Activated CD4-positive, alpha-beta T cell treated with anti-CD3 and anti-CD28 coated beads for 36 hours (primary cell): ENCODE measurements around the gene MPRIP. TPM values are rescaled to one million over a fixed set of nuclear protein-coding genes. Genes with fewer than 3 reads are reported as not detected.

Experiments
- ATAC-seq: fragments of 200-7000 bp; cut with Tn5 transposase; one replicate; pipeline ENCODE4 v1.10.0; 2021; ENCODE audit warnings: mild to moderate bottlenecking, moderate library complexity
- CTCF ChIA-PET: fragments of 350-600 bp; sonication (Branson Sonifier 250); formaldehyde crosslinking; loops from one replicate; lab custom pipeline; 2021; ENCODE audit warnings: antibody characterized with exemption; lab: Charles Lee
- POLR2A ChIA-PET: fragments of 350-600 bp; sonication (Branson Sonifier 250); formaldehyde crosslinking; loops from one replicate; lab custom pipeline; 2021; ENCODE audit warnings: antibody characterized with exemption, inconsistent platforms; lab: Charles Lee
- DNase-seq: peaks from one replicate; pipeline ENCODE4 v3.0.0-alpha.2; 2020
- H3K27ac Mint-ChIP-seq: one replicate; pipeline ENCODE4 v1.8.0; 2021; ENCODE audit warnings: mixed read lengths
- H3K27me3 Mint-ChIP-seq: one replicate; pipeline ENCODE4 v1.8.0; 2021; ENCODE audit warnings: mixed read lengths
- H3K36me3 Mint-ChIP-seq: one replicate; pipeline ENCODE4 v1.8.0; 2021; ENCODE audit warnings: low read depth, mixed read lengths
- H3K4me1 Mint-ChIP-seq: one replicate; pipeline ENCODE4 v1.8.0; 2021; ENCODE audit warnings: mixed read lengths
- H3K4me3 Mint-ChIP-seq: one replicate; pipeline ENCODE4 v1.8.0; 2021; ENCODE audit warnings: mild to moderate bottlenecking, moderate library complexity, mixed read lengths
- H3K9me3 Mint-ChIP-seq: one replicate; pipeline ENCODE4 v1.8.0; 2021; ENCODE audit warnings: low read depth, mixed read lengths
- intact Hi-C, 2 experiments: fragments of 100-400 bp; cut with DNase I in 1 of 2; cut with micrococcal nuclease in 1 of 2; formaldehyde crosslinking; loops; one replicate each; pipeline versions ENCODE4 v1.14.2 to v1.15.1; 2022 to 2024; cut with DNase I, micrococcal nuclease
- total RNA-seq, 2 experiments: library from RNA; stranded (reverse); gene quantifications; one replicate each; pipeline ENCODE4 v1.2.3, GENCODE V29; 2021

The MPRIP gene
- total RNA-seq, 2 experiments from 2014 or later: 131 to 179 TPM

DNA sequence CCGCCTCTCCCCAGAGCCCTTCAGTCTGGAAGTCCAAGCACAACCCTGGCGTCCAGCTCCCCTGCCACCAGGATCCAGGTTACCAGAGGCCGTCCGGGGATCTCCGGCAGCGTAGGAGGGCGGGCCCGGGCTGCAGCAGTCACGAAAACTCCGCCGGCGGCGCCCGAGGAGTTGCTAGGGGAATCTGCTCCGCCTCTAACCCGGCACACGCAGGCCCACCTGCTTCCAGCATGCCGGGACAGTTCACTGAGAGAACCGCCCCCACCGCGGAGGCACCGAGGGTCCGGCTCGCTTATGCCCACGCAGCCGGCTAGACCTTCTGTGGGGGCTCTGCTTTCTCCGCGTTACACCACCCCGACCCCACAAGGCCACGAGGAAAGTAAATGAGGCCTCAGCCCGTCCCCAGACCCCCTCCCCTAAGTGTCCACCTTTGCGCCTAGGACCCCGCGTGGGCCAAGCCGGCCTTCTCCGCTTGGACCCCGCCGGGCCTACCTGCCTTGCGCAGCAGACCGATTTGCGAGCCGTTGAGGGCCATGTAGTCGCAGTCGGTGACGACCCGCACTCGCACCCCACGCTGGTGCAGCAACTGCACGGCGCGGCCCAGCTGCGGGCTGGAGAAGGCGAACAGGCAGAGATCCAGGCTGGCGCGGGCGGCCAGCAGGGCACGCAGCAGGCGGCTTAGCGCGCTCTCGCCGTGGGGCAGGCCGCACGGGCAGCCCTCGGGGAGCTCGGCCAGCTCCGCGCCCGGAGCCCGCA lies 163.3 kb downstream of the MPRIP start:
- H3K36me3 Mint-ChIP-seq: peaks cover 36% of the 10 kb centered on the region
- H3K4me3 Mint-ChIP-seq: peak overlapping the region; percentile 90
- H3K27me3 Mint-ChIP-seq: no peaks in the 10 kb centered on the region
- H3K4me1 Mint-ChIP-seq: peaks cover 25% of the 10 kb centered on the region
- H3K9me3 Mint-ChIP-seq: no peaks in the 10 kb centered on the region
- ATAC-seq: peak; percentile 73
- peak; percentile 86 for DNase-seq
- ChIA-PET POLR2A (no interaction called here), CTCF (interaction anchor here (0.7 to 1.5 kb wide), 3 partner anchors 26 to 64 kb away, joined by 3 to 4 read pairs (median 3); no protein-coding TSS in a partner anchor)
- H3K27ac Mint-ChIP-seq: peak overlapping the region; percentile 97
- intact Hi-C loops: loop anchor here (1.0 to 5.0 kb wide), 12 partner anchors 26 to 385 kb away; partner anchors contain the start of genes FLCN (in 2 of the 2), COPS3 (in 1 of the 2), MPRIP (in 1 of the 2) and PEMT (in 1 of the 2)

DNA sequence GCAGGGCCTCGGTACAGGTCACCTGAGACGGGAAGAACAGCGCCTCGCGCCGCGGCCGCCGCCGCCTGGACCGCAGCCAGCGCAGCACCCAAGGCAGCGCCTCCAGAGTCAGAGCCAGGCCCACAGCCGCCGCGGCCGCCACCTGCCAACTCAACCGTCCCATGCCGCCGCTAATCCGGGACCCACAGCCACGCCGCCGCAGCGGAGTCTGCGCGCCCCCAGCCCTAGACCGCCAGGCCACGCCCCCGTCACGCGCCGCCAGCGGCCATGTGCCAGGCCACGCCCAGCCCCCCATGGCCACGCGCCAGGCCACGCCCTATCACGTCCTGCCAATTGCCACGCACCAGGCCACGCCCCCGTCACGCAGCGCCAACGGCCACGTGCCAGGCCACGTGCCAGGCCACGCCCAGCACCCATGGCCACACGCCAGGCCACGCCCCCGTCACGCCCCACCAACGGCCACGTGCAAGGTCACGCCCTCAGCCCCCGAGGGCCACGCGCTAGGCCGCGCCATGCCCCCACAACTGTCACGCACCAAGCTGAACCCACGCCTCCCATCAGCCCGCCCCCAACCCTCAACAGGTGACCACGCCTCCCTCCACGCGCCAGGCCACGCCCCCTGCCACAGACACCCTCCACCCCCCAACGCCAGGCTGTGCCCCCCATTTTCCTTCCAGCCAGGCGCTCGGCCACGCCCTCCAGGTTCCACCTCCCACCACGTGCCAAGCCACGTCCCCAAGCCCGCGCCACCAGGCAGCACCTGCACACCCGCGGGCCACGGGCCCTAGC lies 164.1 kb downstream of the MPRIP start, which contains the start of gene PLD6:
PLD6 (minus strand) TSS at position 210 of the 789 bp plus-strand sequence; CDS start at position 163, 47 bp downstream.
- Mint-ChIP-seq H3K27ac (peak within 1 kb of the TSS; percentile 97), H3K4me1 (peaks cover 25% of the 10 kb centered on the region), H3K9me3 (no peaks in the 10 kb centered on the region), H3K27me3 (no peaks in the 10 kb centered on the region), H3K4me3 (peak within 1 kb of the TSS; percentile 90), H3K36me3 (peaks cover 32% of the 10 kb centered on the region)
- ATAC-seq: peak; percentile 77
- CTCF ChIA-PET: interaction anchor here (0.6 to 1.2 kb wide), 2 partner anchors 34 to 65 kb away, joined by 3 read pairs; no protein-coding TSS in a partner anchor
- POLR2A ChIA-PET: interaction anchor here (0.6 kb wide), 1 partner anchor 31 kb away, joined by 9 read pairs; the partner anchor contains the start of gene FLCN
- intact Hi-C loops: loop anchor here (1.0 to 5.0 kb wide), 9 partner anchors 27 to 384 kb away; partner anchors contain the start of genes FLCN (in 2 of the 2), COPS3 (in 1 of the 2), MPRIP (in 1 of the 2) and PEMT (in 1 of the 2)
- peak; percentile 96 for DNase-seq

DNA sequence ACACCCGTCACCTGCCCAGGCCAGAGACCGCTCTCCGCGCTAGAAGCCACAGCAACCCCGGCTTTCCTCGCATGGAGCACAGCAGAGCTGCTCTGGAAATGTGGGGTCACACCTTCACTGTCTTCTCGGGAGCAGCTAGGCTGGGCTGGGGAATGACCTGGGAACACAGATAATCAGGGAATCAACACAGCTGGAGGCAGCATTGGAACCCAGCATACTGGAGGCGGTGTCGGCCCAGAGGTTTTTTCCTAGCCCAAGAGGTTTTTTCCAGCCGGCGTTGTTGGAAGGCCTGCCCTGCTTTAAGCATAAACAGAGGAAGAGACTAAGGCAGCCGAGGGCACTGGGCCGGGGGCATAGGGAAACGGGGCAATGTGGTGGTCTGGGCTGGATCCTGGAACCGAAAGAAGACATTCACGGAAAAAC lies 164.7 kb downstream of the MPRIP start:
- peaks cover 25% of the 10 kb centered on the region for H3K4me1 Mint-ChIP-seq
- DNase-seq (no peak), ATAC-seq (no peak)
- POLR2A ChIA-PET: interaction anchor here (0.6 kb wide), 1 partner anchor 30 kb away, joined by 9 read pairs; the partner anchor contains the start of gene FLCN
- H3K9me3 Mint-ChIP-seq: no peaks in the 10 kb centered on the region
- peak overlapping the region; percentile 90 for H3K4me3 Mint-ChIP-seq
- CTCF ChIA-PET: interaction anchor here (0.6 to 1.2 kb wide), 3 partner anchors 33 to 435 kb away, joined by 3 to 4 read pairs (median 3); no protein-coding TSS in a partner anchor
- H3K27ac Mint-ChIP-seq: peak overlapping the region; percentile 63
- no peaks in the 10 kb centered on the region for H3K27me3 Mint-ChIP-seq
- peaks cover 30% of the 10 kb centered on the region for H3K36me3 Mint-ChIP-seq
- intact Hi-C loops: loop anchor here (1.0 to 5.0 kb wide), 9 partner anchors 28 to 384 kb away; partner anchors contain the start of genes FLCN (in 2 of the 2), COPS3 (in 1 of the 2), MPRIP (in 1 of the 2) and PEMT (in 1 of the 2)

DNA sequence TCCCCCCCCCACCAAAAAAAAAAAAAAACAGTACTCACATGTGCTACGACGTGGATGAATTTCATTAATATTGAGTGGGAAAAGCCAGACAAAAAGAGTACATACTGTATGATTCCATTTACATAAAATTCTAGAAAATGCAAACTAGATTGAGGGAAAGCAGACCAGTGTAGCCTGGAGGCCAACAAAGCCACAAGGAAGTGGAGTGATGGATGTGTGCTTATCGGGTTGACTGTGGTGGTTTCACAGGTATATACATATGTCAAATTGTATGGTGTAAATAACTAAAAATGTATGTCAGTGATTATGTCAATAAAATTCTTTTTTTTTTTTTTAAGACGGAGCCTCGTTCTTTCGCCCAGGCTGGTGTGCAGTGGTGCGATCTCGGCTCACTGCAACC lies 165.7 kb downstream of the MPRIP start:
- intact Hi-C loops: loop anchor here (2.0 to 5.0 kb wide), 4 partner anchors 56 to 383 kb away; partner anchors contain the start of genes COPS3 (in 1 of the 2) and PEMT (in 1 of the 2)

DNA sequence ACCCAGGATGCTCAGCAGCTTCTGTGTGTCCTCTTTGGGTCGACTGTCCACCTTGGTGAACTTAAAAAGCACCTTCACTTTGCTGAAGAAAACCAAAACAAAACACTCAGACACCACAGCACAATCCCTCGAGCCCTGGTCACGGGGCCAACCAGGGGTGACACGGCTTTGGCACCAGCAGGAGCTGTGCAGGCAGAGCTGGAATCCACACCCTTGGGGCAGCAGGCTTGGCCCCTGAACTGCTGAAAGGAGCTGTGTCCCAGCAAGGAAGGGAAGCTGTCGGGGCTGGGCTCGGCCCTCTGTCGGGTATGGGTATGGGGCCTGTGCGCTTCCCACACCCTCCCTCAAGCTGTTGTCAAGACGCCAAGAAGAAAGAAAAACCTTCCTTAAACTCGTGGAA lies 171.5 kb downstream of the MPRIP start:
- CTCF ChIA-PET: interaction anchor here (1.3 kb wide), 1 partner anchor 13 kb away, joined by 3 read pairs; no protein-coding TSS in a partner anchor

More for the DNA sequence above, 165.7 kb downstream of the MPRIP start:
- ChIA-PET CTCF (interaction anchor here (0.9 kb wide), 1 partner anchor 12 kb away, joined by 4 read pairs; no protein-coding TSS in a partner anchor), POLR2A (no interaction called here)
- Mint-ChIP-seq H3K4me1 (peaks cover 25% of the 10 kb centered on the region), H3K4me3 (no peak overlapping the region), H3K36me3 (peaks cover 25% of the 10 kb centered on the region), H3K27me3 (no peaks in the 10 kb centered on the region), H3K9me3 (no peaks in the 10 kb centered on the region), H3K27ac (no peak overlapping the region)
- ATAC-seq: no peak
- DNase-seq: no peak

GRCh38 chr17:17214646-17215436 lies 172.6 kb downstream of the MPRIP start:
- intact Hi-C loops: no loop called here
- ATAC-seq: no peak
- Mint-ChIP-seq H3K4me1 (no peaks in the 10 kb centered on the region), H3K36me3 (peaks cover 26% of the 10 kb centered on the region), H3K27ac (no peak overlapping the region), H3K4me3 (no peak overlapping the region), H3K9me3 (no peaks in the 10 kb centered on the region), H3K27me3 (no peaks in the 10 kb centered on the region)
- DNase-seq: no peak
- ChIA-PET POLR2A (no interaction called here), CTCF (interaction anchor here (1.3 kb wide), 1 partner anchor 14 kb away, joined by 3 read pairs; no protein-coding TSS in a partner anchor)

More for the DNA sequence above, 171.5 kb downstream of the MPRIP start:
- POLR2A ChIA-PET: no interaction called here
- Mint-ChIP-seq H3K27ac (no peak overlapping the region), H3K9me3 (no peaks in the 10 kb centered on the region), H3K36me3 (peaks cover 26% of the 10 kb centered on the region), H3K27me3 (no peaks in the 10 kb centered on the region), H3K4me1 (no peaks in the 10 kb centered on the region), H3K4me3 (no peak overlapping the region)
- DNase-seq: no peak
- intact Hi-C loops: no loop called here
- ATAC-seq: no peak

DNA sequence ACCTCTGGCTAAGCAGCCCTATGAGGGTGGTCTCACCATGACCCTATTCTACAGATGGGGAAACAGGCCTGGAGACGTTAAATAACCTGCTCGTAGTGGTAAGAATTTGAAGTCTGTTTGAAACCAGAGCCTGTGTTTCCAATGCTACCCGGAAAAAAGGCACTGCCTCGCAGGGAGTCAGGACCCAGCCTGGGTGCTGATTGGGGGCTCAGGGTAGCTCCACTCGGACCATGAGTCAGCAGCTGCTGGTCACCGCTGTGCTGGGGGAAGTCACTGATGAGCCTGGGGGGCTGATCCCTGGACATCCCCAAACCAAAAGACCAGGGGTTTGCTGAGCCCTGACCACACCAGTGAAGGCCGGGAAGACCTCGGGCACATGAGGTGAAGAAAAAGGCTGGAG lies 173.3 kb downstream of the MPRIP start:
- Mint-ChIP-seq H3K9me3 (no peaks in the 10 kb centered on the region), H3K36me3 (peaks cover 26% of the 10 kb centered on the region), H3K27ac (no peak overlapping the region), H3K27me3 (no peaks in the 10 kb centered on the region), H3K4me3 (no peak overlapping the region), H3K4me1 (no peaks in the 10 kb centered on the region)
- intact Hi-C loops: no loop called here
- POLR2A ChIA-PET: no interaction called here
- DNase-seq (no peak), ATAC-seq (no peak)
- CTCF ChIA-PET: interaction anchor here (0.6 kb wide), 1 partner anchor 176 kb away, joined by 3 read pairs; no protein-coding TSS in a partner anchor

DNA sequence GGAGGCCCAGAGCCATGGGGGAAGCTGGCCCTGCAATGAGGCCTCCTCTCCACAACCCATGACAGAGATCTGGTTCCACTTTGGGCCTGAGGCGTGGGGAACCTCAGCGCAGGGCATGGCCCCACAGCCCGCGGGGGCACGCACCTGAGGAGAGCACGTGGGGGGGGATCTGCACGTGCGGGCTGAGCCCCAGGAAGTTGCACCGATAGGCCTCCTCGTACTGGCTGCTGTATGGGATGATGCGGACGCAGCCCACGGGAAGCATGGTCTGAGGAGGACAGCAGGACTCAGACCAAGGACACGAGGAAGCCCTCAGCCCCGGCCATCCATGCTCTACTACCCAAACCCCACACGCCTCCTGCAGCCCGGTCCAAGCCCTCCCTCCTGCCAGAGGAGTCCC lies 174.0 kb downstream of the MPRIP start:
- no peaks in the 10 kb centered on the region for H3K9me3 Mint-ChIP-seq
- H3K27ac Mint-ChIP-seq: no peak overlapping the region
- intact Hi-C loops: no loop called here
- DNase-seq (no peak), ATAC-seq (no peak)
- CTCF ChIA-PET: interaction anchor here (0.6 to 1.3 kb wide), 2 partner anchors 74 to 177 kb away, joined by 3 read pairs; no protein-coding TSS in a partner anchor
- no peak overlapping the region for H3K4me3 Mint-ChIP-seq
- no peaks in the 10 kb centered on the region for H3K27me3 Mint-ChIP-seq
- peaks cover 26% of the 10 kb centered on the region for H3K36me3 Mint-ChIP-seq
- POLR2A ChIA-PET: no interaction called here
- no peaks in the 10 kb centered on the region for H3K4me1 Mint-ChIP-seq

- peak overlapping the region; percentile 37 for H3K27ac Mint-ChIP-seq
- H3K4me3 Mint-ChIP-seq: no peak overlapping the region
- intact Hi-C loops: no loop called here
- no peaks in the 10 kb centered on the region for H3K9me3 Mint-ChIP-seq
- ATAC-seq (no peak), DNase-seq (no peak)
- no peaks in the 10 kb centered on the region for H3K4me1 Mint-ChIP-seq
- CTCF ChIA-PET: interaction anchor here (0.6 to 1.3 kb wide), 3 partner anchors 19 to 75 kb away, joined by 3 read pairs; no protein-coding TSS in a partner anchor
- POLR2A ChIA-PET: no interaction called here
- H3K27me3 Mint-ChIP-seq: no peaks in the 10 kb centered on the region
- H3K36me3 Mint-ChIP-seq: peaks cover 29% of the 10 kb centered on the region
Observed at GRCh38 chr17:17216776-17217175, 174.5 kb downstream of the MPRIP start.

GRCh38 chr17:17217995-17218394 lies 175.7 kb downstream of the MPRIP start:
- H3K4me1 Mint-ChIP-seq: no peaks in the 10 kb centered on the region
- H3K27ac Mint-ChIP-seq: no peak overlapping the region
- H3K36me3 Mint-ChIP-seq: peaks cover 29% of the 10 kb centered on the region
- CTCF ChIA-PET: interaction anchor here (1.0 kb wide), 1 partner anchor 26 kb away, joined by 3 read pairs; no protein-coding TSS in a partner anchor
- DNase-seq: no peak
- H3K4me3 Mint-ChIP-seq: no peak overlapping the region
- no peaks in the 10 kb centered on the region for H3K27me3 Mint-ChIP-seq
- intact Hi-C loops: no loop called here
- ATAC-seq: no peak
- H3K9me3 Mint-ChIP-seq: no peaks in the 10 kb centered on the region
- POLR2A ChIA-PET: no interaction called here
